ENCODE results near the gene FMN1.

The FMN1 gene

DNA sequence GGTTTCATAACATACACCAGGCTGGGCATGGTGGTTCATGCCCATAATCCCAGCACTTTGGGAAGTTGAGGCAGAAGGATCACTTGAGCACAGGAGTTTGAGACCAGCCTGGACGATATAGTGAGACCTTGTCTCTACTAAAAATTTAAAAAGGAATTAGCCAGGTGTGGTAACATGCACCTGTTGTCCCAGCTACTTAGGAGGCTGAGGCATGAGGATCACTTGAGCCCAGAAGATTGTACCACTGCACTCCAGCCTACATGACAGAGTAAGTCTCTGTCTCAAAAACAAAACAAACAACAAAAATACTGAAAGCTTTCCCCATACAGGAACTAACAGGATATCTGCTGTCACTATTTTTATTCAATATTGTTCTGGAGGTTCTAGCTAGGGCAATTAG is 455.8 kb downstream of the FMN1 start:
- Histone ChIP-seq H3K4me3 (ENCODE audit: low read depth, low read length) (no peak overlapping the region), H2AFZ (ENCODE audit: insufficient read depth, low read length, poor library complexity) (no peak overlapping the region), H3K23ac (ENCODE audit: low read length) (no peak overlapping the region), H2BK5ac (ENCODE audit: low read depth, low read length, poor library complexity) (no peak overlapping the region), H3K4me2 (ENCODE audit: low read length) (no peak overlapping the region), H4K8ac (ENCODE audit: low read depth, low read length) (no peak overlapping the region), H3K9me3 (ENCODE audit: insufficient read depth, low read depth, low read length) (no peaks in the 10 kb centered on the region), H3K27me3 (ENCODE audit: insufficient read depth, low read length) (no peaks in the 10 kb centered on the region), H2BK12ac (ENCODE audit: low read length) (no peak overlapping the region), H2AK5ac (ENCODE audit: low read length) (no peak overlapping the region), H4K91ac (ENCODE audit: low read depth, low read length) (no peak overlapping the region), H3K4me1 (ENCODE audit: control insufficient read depth in 1 of 2, insufficient read depth in 2 of 2, low read length in 2 of 2) (no peaks in the 10 kb centered on the region), H3K18ac (ENCODE audit: low read length) (no peak overlapping the region), H3K79me2 (ENCODE audit: control insufficient read depth, insufficient read depth, low read length, poor library complexity) (no peaks in the 10 kb centered on the region), H3K4ac (ENCODE audit: low read depth, low read length) (no peak overlapping the region), H4K12ac (ENCODE audit: low read depth, low read length) (no peak overlapping the region), H3K14ac (ENCODE audit: low read length) (no peak overlapping the region), H3K79me1 (ENCODE audit: low read length) (no peaks in the 10 kb centered on the region), H3K36me3 (ENCODE audit: control insufficient read depth in 1 of 2, insufficient read depth in 2 of 2, low read length in 2 of 2) (no peaks in the 10 kb centered on the region), H2BK120ac (ENCODE audit: insufficient read depth, low read length, poor library complexity) (no peak overlapping the region), H3K27ac (ENCODE audit: low read depth, low read length) (no peak overlapping the region), H3K9ac (ENCODE audit: low read length) (no peak overlapping the region)
- DNase-seq, result no peak
- WGBS (ENCODE audit: extremely low coverage, insufficient coverage, insufficient read length), result no CpG with 5 or more reads among the region's 1 CpG

DNA sequence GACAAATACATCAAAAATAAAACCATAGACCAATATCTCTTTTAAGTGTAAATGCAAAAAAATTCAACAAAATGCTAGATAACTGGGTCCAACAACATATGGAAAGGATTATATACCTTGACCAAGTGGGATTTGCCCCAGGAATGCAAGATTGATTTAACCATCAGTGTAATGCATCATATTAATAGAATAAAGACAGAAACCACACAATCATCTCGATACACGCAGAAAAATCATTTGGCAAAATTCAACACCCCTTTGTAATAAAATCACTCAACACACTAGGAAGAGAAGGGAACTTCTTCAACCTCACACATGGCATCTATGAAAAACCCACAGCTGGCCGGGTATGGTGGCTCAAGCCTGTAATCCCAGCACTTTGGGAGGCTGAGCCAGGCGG is 457.2 kb downstream of the FMN1 start:
- H3K14ac ChIP-seq (ENCODE audit: low read length), result no peak overlapping the region
- no peak overlapping the region for H2AK5ac ChIP-seq (ENCODE audit: low read length)
- H4K12ac ChIP-seq (ENCODE audit: low read depth, low read length), result no peak overlapping the region
- no peaks in the 10 kb centered on the region for H3K27me3 ChIP-seq (ENCODE audit: insufficient read depth, low read length)
- H4K8ac ChIP-seq (ENCODE audit: low read depth, low read length), result no peak overlapping the region
- no peak overlapping the region for H3K18ac ChIP-seq (ENCODE audit: low read length)
- no peaks in the 10 kb centered on the region for H3K4me1 ChIP-seq (ENCODE audit: control insufficient read depth in 1 of 2, insufficient read depth in 2 of 2, low read length in 2 of 2)
- no peak overlapping the region for H2AFZ ChIP-seq (ENCODE audit: insufficient read depth, low read length, poor library complexity)
- no peak overlapping the region for H3K4me2 ChIP-seq (ENCODE audit: low read length)
- no peak overlapping the region for H2BK5ac ChIP-seq (ENCODE audit: low read depth, low read length, poor library complexity)
- no peaks in the 10 kb centered on the region for H3K36me3 ChIP-seq (ENCODE audit: control insufficient read depth in 1 of 2, insufficient read depth in 2 of 2, low read length in 2 of 2)
- no peaks in the 10 kb centered on the region for H3K9me3 ChIP-seq (ENCODE audit: insufficient read depth, low read depth, low read length)
- no peak overlapping the region for H2BK12ac ChIP-seq (ENCODE audit: low read length)
- DNase-seq, result no peak
- no peak overlapping the region for H3K27ac ChIP-seq (ENCODE audit: low read depth, low read length)
- no peak overlapping the region for H3K4ac ChIP-seq (ENCODE audit: low read depth, low read length)
- no peak overlapping the region for H2BK120ac ChIP-seq (ENCODE audit: insufficient read depth, low read length, poor library complexity)
- no peaks in the 10 kb centered on the region for H3K79me2 ChIP-seq (ENCODE audit: control insufficient read depth, insufficient read depth, low read length, poor library complexity)
- no peak overlapping the region for H3K4me3 ChIP-seq (ENCODE audit: low read depth, low read length)
- H3K23ac ChIP-seq (ENCODE audit: low read length), result no peak overlapping the region
- no peak overlapping the region for H3K9ac ChIP-seq (ENCODE audit: low read length)
- H4K91ac ChIP-seq (ENCODE audit: low read depth, low read length), result no peak overlapping the region
- H3K79me1 ChIP-seq (ENCODE audit: low read length), result no peaks in the 10 kb centered on the region
- no CpG with 5 or more reads among the region's 4 CpGs for WGBS (ENCODE audit: extremely low coverage, insufficient coverage, insufficient read length)

DNA sequence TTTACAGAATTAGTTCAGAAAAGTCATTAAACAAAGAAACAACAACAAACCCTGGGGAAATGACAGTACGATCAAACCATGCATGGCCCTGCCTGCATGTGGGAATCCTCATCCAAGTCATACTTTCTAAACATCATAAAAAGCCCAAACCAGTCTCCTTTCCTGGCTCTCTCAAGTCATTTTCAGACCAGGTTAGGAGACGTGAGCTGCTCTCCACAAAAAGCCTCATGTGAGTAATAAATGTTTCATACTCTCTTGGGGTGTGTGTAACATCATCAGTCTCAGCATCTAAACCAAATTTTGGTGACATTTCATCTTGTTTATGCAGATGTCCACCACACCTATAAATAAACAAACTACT is 457.8 kb downstream of the FMN1 start:
- Histone ChIP-seq H2BK5ac (ENCODE audit: low read depth, low read length, poor library complexity) (no peak overlapping the region), H3K4me3 (ENCODE audit: low read depth, low read length) (no peak overlapping the region), H3K79me1 (ENCODE audit: low read length) (no peaks in the 10 kb centered on the region), H3K79me2 (ENCODE audit: control insufficient read depth, insufficient read depth, low read length, poor library complexity) (no peaks in the 10 kb centered on the region), H3K27me3 (ENCODE audit: insufficient read depth, low read length) (no peaks in the 10 kb centered on the region), H3K9me3 (ENCODE audit: insufficient read depth, low read depth, low read length) (no peaks in the 10 kb centered on the region), H4K12ac (ENCODE audit: low read depth, low read length) (no peak overlapping the region), H3K14ac (ENCODE audit: low read length) (no peak overlapping the region), H3K4ac (ENCODE audit: low read depth, low read length) (no peak overlapping the region), H3K18ac (ENCODE audit: low read length) (no peak overlapping the region), H2BK120ac (ENCODE audit: insufficient read depth, low read length, poor library complexity) (no peak overlapping the region), H3K9ac (ENCODE audit: low read length) (no peak overlapping the region), H3K4me1 (ENCODE audit: control insufficient read depth in 1 of 2, insufficient read depth in 2 of 2, low read length in 2 of 2) (no peaks in the 10 kb centered on the region), H4K91ac (ENCODE audit: low read depth, low read length) (no peak overlapping the region), H3K23ac (ENCODE audit: low read length) (no peak overlapping the region), H3K4me2 (ENCODE audit: low read length) (no peak overlapping the region), H2BK12ac (ENCODE audit: low read length) (no peak overlapping the region), H2AFZ (ENCODE audit: insufficient read depth, low read length, poor library complexity) (no peak overlapping the region), H2AK5ac (ENCODE audit: low read length) (no peak overlapping the region), H4K8ac (ENCODE audit: low read depth, low read length) (no peak overlapping the region), H3K27ac (ENCODE audit: low read depth, low read length) (no peak overlapping the region), H3K36me3 (ENCODE audit: control insufficient read depth in 1 of 2, insufficient read depth in 2 of 2, low read length in 2 of 2) (no peaks in the 10 kb centered on the region)
- no peak for DNase-seq
- WGBS (ENCODE audit: extremely low coverage, insufficient coverage, insufficient read length), result no CpG with 5 or more reads among the region's 2 CpGs

DNA sequence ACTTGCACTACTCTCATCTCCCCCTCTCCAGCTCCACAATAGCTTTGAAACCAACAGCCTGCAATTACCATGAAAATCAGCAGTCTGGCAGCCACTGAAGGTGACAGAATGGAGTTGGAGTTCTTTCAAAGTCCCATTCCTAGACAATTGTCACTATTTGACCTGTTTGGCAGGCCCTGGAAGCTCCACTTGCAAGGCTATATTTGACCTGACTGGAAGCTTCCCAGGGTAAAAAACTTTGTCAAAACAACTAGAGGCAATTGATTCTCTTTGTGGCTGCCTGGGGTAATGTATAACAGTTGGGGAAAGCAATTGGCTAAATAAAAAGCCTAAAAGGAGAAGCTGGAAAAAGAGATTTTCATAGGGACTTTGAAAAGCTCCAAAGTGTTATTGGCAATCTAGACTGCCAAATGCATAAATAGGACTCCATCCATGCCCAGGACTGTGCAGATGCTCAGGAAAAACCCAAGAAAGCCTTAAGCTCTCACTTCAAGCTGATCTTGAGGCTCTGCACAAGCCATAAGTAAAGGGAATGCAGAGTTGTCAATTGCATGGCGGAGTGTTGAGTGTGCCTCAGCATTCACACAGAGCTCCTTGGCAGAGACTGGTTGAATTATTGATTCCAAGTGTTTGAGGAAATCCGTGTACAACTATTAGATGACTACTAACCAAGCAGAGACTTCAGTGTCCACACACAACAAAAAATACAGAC is 458.4 kb downstream of the FMN1 start:
- Histone ChIP-seq H3K14ac (ENCODE audit: low read length) (no peak overlapping the region), H3K27me3 (ENCODE audit: insufficient read depth, low read length) (no peaks in the 10 kb centered on the region), H3K9me3 (ENCODE audit: insufficient read depth, low read depth, low read length) (no peaks in the 10 kb centered on the region), H4K8ac (ENCODE audit: low read depth, low read length) (no peak overlapping the region), H3K36me3 (ENCODE audit: control insufficient read depth in 1 of 2, insufficient read depth in 2 of 2, low read length in 2 of 2) (no peaks in the 10 kb centered on the region), H3K79me1 (ENCODE audit: low read length) (no peaks in the 10 kb centered on the region), H2BK12ac (ENCODE audit: low read length) (no peak overlapping the region), H3K4me3 (ENCODE audit: low read depth, low read length) (no peak overlapping the region), H2BK120ac (ENCODE audit: insufficient read depth, low read length, poor library complexity) (no peak overlapping the region), H3K27ac (ENCODE audit: low read depth, low read length) (no peak overlapping the region), H3K18ac (ENCODE audit: low read length) (no peak overlapping the region), H2BK5ac (ENCODE audit: low read depth, low read length, poor library complexity) (no peak overlapping the region), H3K23ac (ENCODE audit: low read length) (no peak overlapping the region), H2AFZ (ENCODE audit: insufficient read depth, low read length, poor library complexity) (no peak overlapping the region), H3K4ac (ENCODE audit: low read depth, low read length) (no peak overlapping the region), H4K91ac (ENCODE audit: low read depth, low read length) (no peak overlapping the region), H3K4me1 (ENCODE audit: control insufficient read depth in 1 of 2, insufficient read depth in 2 of 2, low read length in 2 of 2) (no peaks in the 10 kb centered on the region), H3K4me2 (ENCODE audit: low read length) (no peak overlapping the region), H2AK5ac (ENCODE audit: low read length) (no peak overlapping the region), H4K12ac (ENCODE audit: low read depth, low read length) (no peak overlapping the region), H3K9ac (ENCODE audit: low read length) (no peak overlapping the region), H3K79me2 (ENCODE audit: control insufficient read depth, insufficient read depth, low read length, poor library complexity) (no peaks in the 10 kb centered on the region)
- no peak for DNase-seq
- WGBS (ENCODE audit: extremely low coverage, insufficient coverage, insufficient read length), result no CpG with 5 or more reads among the region's 2 CpGs
